Liver (tissue), 9 donors: Measurements from ENCODE around the gene LRRC26. TPM values are rescaled to one million over a fixed set of nuclear protein-coding genes. Genes with fewer than 3 reads are reported as not detected.

ENCODE experiments used
- DNase-seq: peaks from one replicate; pipeline ENCODE4 v3.0.0-alpha.2; 2017; ENCODE audit warnings: low spot score
- H3K27ac ChIP-seq, 2 donors: one replicate each; pipeline ENCODE4 v1.7.0; 2013; ENCODE audit warnings: inconsistent platforms in 2 of 2, low read length in 2 of 2, control low read depth in 1 of 2, low read depth in 1 of 2, mild to moderate bottlenecking in 1 of 2
- H3K27me3 ChIP-seq, 4 donors: one replicate each; pipeline versions ENCODE4 v1.6.1 to v1.7.0; 2013; ENCODE audit warnings: low read length in 3 of 4, inconsistent platforms in 1 of 4, mild to moderate bottlenecking in 1 of 4, moderate library complexity in 1 of 4; ENCODE audit not compliant: control insufficient read depth in 4 of 4, insufficient read depth in 4 of 4
- H3K36me3 ChIP-seq, 4 donors: one replicate each; pipeline versions ENCODE4 v1.6.1 to v1.7.0; 2013; ENCODE audit warnings: low read length in 3 of 4, mild to moderate bottlenecking in 3 of 4, low read depth in 1 of 4, moderate library complexity in 1 of 4; ENCODE audit not compliant: control insufficient read depth in 4 of 4, insufficient read depth in 3 of 4
- H3K4me1 ChIP-seq, 4 donors: one replicate each; pipeline versions ENCODE4 v1.6.1 to v1.7.0; 2013; ENCODE audit warnings: low read length in 3 of 4, mild to moderate bottlenecking in 3 of 4, moderate library complexity in 1 of 4; ENCODE audit not compliant: control insufficient read depth in 4 of 4, insufficient read depth in 4 of 4
- H3K4me3 ChIP-seq, 3 donors: one replicate each; pipeline versions ENCODE4 v1.6.1 to v1.7.0; 2013; ENCODE audit warnings: low read length in 3 of 3, control low read depth in 1 of 3, low read depth in 1 of 3, mild to moderate bottlenecking in 1 of 3
- H3K9ac ChIP-seq, 2 donors: one replicate each; pipeline ENCODE4 v1.7.0; 2013; ENCODE audit warnings: low read length in 2 of 2, mild to moderate bottlenecking in 2 of 2, moderate library complexity in 2 of 2, control low read depth in 1 of 2, low read depth in 1 of 2
- H3K9me3 ChIP-seq, 4 donors: one replicate each; pipeline versions ENCODE4 v1.6.1 to v1.7.0; 2013; ENCODE audit warnings: low read length in 3 of 4; ENCODE audit not compliant: control insufficient read depth in 4 of 4
- ATF3 ChIP-seq: IDR thresholded peaks from 2 replicates; pipeline ENCODE4 v1.6.1; 2016; ENCODE audit warnings: antibody characterized with exemption
- CTCF ChIP-seq: fragments of 150-350 bp; IDR thresholded peaks from 2 replicates; pipeline ENCODE4 v1.5.1; 2017; ENCODE audit warnings: improper control_type of control experiment, low read depth, low read length; ENCODE audit not compliant: missing input control
- EGR1 ChIP-seq, 2 donors: IDR thresholded peaks; 2 replicates each; pipeline ENCODE4 v1.6.1; 2016 to 2018; ENCODE audit warnings: antibody characterized with exemption in 2 of 2, low read depth in 2 of 2
- FOXA1 ChIP-seq: IDR thresholded peaks from 2 replicates; pipeline ENCODE4 v1.6.1; 2016; ENCODE audit warnings: antibody characterized with exemption
- FOXA2 ChIP-seq: IDR thresholded peaks from 2 replicates; pipeline ENCODE4 v1.6.1; 2016; ENCODE audit warnings: antibody characterized with exemption
- GABPA ChIP-seq, 2 donors: IDR thresholded peaks in 1 of 2; conservative IDR thresholded peaks in 1 of 2; 2 replicates each; pipeline ENCODE4 v1.6.1; 2016; ENCODE audit warnings: antibody characterized with exemption in 2 of 2, mild to moderate bottlenecking in 1 of 2, moderate library complexity in 1 of 2
- HNF4A ChIP-seq, 2 donors: conservative IDR thresholded peaks; 2 replicates each; pipeline ENCODE4 v1.6.1; 2016; ENCODE audit warnings: antibody characterized with exemption in 2 of 2, mild to moderate bottlenecking in 2 of 2
- HNF4G ChIP-seq: IDR thresholded peaks from 2 replicates; pipeline ENCODE4 v1.6.1; 2016; ENCODE audit warnings: antibody characterized with exemption
- JUND ChIP-seq, 2 donors: IDR thresholded peaks; 2 replicates each; pipeline ENCODE4 v1.6.1; 2016; ENCODE audit warnings: antibody characterized with exemption in 2 of 2
- NR2F2 ChIP-seq: IDR thresholded peaks from 2 replicates; pipeline ENCODE4 v1.6.1; 2016; ENCODE audit warnings: antibody characterized with exemption
- RAD21 ChIP-seq, 2 donors: IDR thresholded peaks; 2 replicates each; pipeline ENCODE4 v1.6.1; 2016; ENCODE audit warnings: antibody characterized with exemption in 2 of 2, mild to moderate bottlenecking in 2 of 2
- REST ChIP-seq: IDR thresholded peaks from 2 replicates; pipeline ENCODE4 v1.6.1; 2016; ENCODE audit warnings: antibody characterized with exemption, mild to moderate bottlenecking
- RXRA ChIP-seq, 2 donors: IDR thresholded peaks; 2 replicates each; pipeline ENCODE4 v1.6.1; 2017 to 2018; ENCODE audit warnings: antibody characterized with exemption in 2 of 2, mild to moderate bottlenecking in 1 of 2
- SP1 ChIP-seq: IDR thresholded peaks from 2 replicates; pipeline ENCODE4 v1.6.1; 2018; ENCODE audit warnings: antibody characterized with exemption, mild to moderate bottlenecking
- TAF1 ChIP-seq: conservative IDR thresholded peaks from 2 replicates; pipeline ENCODE4 v1.6.1; 2016; ENCODE audit warnings: antibody characterized with exemption, mild to moderate bottlenecking
- YY1 ChIP-seq: IDR thresholded peaks from 2 replicates; pipeline ENCODE4 v1.6.1; 2016; ENCODE audit warnings: antibody characterized with exemption, mild to moderate bottlenecking
- WGBS: extraction: QIAGEN DNeasy Blood & Tissue Kit; methylation state at CpG from one replicate; pipeline ENCODE4 v1.1.7; 2013; 5-methylcytosine and 5-hydroxymethylcytosine counted together
- polyA plus RNA-seq, 2 donors: library from polyadenylated mRNA; stranded (reverse) in 1 of 2; unstranded in 1 of 2; fragments of 200-250 nt in 1 of 2; fragments of >200 nt in 1 of 2; fragmentation: Nextera tagmentation in 1 of 2; extraction: Ambion mirVana in 1 of 2; gene quantifications; one replicate each; pipeline versions ENCODE4 v1.2.1 to v1.2.3, GENCODE V29; 2013 to 2015
- total RNA-seq, 2 donors: library from RNA; depleted of rRNA; stranded (reverse); fragments of >200 nt; gene quantifications; one replicate each; pipeline ENCODE4 v1.2.3, GENCODE V29; 2014
- TF ChIP-seq, protein P1 (sequence below): IDR thresholded peaks from 2 replicates; pipeline ENCODE4 v1.6.1; 2016; ENCODE audit warnings: antibody characterized with exemption
- TF ChIP-seq, protein P2 (sequence below): IDR thresholded peaks from 2 replicates; pipeline ENCODE4 v1.6.1; 2016; ENCODE audit warnings: antibody characterized with exemption
- donor health status: healthy.
- donor health status: healthy.
- donor health status: healthy.
- donor health status: healthy.
- donor health status: healthy.

LRRC26 gene
- total and polyA plus RNA-seq, 4 donors, result 0.09 to 0.17 TPM; not detected in 2

- TF ChIP-seq NR2F2, result no peak
- TF ChIP-seq EGR1 (IDR thresholded peaks at IDR 0.05; ENCODE audit: low read depth in 2 of 2), result no peak
- no peak for TF ChIP-seq JUND (IDR thresholded peaks at IDR 0.05)
- TF ChIP-seq SP1, result no peak
- TF ChIP-seq, protein P1, sequence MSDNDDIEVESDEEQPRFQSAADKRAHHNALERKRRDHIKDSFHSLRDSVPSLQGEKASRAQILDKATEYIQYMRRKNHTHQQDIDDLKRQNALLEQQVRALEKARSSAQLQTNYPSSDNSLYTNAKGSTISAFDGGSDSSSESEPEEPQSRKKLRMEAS, result no peak
- TF ChIP-seq, protein P2, sequence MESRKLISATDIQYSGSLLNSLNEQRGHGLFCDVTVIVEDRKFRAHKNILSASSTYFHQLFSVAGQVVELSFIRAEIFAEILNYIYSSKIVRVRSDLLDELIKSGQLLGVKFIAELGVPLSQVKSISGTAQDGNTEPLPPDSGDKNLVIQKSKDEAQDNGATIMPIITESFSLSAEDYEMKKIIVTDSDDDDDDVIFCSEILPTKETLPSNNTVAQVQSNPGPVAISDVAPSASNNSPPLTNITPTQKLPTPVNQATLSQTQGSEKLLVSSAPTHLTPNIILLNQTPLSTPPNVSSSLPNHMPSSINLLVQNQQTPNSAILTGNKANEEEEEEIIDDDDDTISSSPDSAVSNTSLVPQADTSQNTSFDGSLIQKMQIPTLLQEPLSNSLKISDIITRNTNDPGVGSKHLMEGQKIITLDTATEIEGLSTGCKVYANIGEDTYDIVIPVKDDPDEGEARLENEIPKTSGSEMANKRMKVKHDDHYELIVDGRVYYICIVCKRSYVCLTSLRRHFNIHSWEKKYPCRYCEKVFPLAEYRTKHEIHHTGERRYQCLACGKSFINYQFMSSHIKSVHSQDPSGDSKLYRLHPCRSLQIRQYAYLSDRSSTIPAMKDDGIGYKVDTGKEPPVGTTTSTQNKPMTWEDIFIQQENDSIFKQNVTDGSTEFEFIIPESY, result no peak
- no peak for TF ChIP-seq ATF3
- no peak for TF ChIP-seq YY1
- no peak for TF ChIP-seq GABPA (IDR thresholded peaks at IDR 0.05 in 1 of 2, conservative IDR thresholded peaks at IDR 0.05 in 1 of 2)
- TF ChIP-seq RAD21 (IDR thresholded peaks at IDR 0.05), result no peak
- no peak for TF ChIP-seq HNF4A (conservative IDR thresholded peaks at IDR 0.05)
- no peak for TF ChIP-seq FOXA2
- TF ChIP-seq REST, result no peak
- no peak for TF ChIP-seq HNF4G
- TF ChIP-seq RXRA (IDR thresholded peaks at IDR 0.05), result no peak
- TF ChIP-seq CTCF, result no peak
- no peak for TF ChIP-seq TAF1
- no peak for TF ChIP-seq FOXA1
- Histone ChIP-seq H3K27ac (no peak overlapping the region), H3K36me3 (peaks cover 15 to 59% (median 27%) of the 10 kb centered on the region in 4 donors), H3K4me3 (no peak overlapping the region), H3K4me1 (no peaks in the 10 kb centered on the region), H3K27me3 (no peaks in the 10 kb centered on the region), H3K9me3 (no peaks in the 10 kb centered on the region), H3K9ac (no peak overlapping the region)
- 97% methylated on average over 17 of the region's 17 CpGs for WGBS
- DNase-seq, result no peak
Measured at GRCh38 chr9:137179761-137180160, 9.9 kb upstream of the LRRC26 start.
